GM18858 (cell line): ENCODE data around the gene IKZF1.

Source experiments
- ATAC-seq: cut with Tn5 transposase; IDR thresholded peaks from one replicate; pipeline ENCODE4 v1.9.1; 2021; ENCODE audit not compliant: unreplicated experiment

Gene IKZF1

DNA sequence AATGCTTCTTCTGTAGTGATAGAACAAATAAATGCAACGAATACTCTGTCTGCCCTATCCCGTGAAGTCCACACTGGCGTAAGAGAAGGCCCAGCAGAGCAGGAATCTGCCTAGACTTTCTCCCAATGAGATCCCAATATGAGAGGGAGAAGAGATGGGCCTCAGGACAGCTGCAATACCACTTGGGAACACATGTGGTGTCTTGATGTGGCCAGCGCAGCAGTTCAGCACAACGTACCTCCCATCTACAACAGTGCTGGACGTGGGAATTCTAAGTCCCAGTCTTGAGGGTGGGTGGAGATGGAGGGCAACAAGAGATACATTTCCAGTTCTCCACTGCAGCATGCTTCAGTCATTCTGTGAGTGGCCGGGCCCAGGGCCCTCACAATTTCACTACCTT, 99.9 kb downstream of the IKZF1 start:
- ATAC-seq, result no peak

DNA sequence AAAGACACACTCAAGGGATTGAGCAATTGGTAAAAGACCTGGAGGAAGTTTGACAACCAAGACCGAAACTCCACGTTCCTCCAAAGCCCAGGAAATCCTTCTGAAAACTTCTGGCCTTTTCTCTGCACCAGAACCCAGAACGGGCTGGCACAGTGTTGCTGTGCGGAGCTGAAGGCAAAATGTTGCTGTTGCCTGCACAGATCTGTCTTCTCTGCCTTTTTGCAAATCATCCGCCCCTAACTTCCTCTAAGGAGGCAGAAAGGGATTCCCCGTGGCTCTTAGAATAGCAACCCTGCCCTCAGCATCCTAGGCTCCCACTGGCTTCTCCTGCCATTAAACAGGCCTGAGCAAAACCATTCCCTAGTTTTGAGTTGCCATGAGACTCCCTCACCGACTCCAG, 100.7 kb downstream of the IKZF1 start:
- ATAC-seq, result no peak

DNA sequence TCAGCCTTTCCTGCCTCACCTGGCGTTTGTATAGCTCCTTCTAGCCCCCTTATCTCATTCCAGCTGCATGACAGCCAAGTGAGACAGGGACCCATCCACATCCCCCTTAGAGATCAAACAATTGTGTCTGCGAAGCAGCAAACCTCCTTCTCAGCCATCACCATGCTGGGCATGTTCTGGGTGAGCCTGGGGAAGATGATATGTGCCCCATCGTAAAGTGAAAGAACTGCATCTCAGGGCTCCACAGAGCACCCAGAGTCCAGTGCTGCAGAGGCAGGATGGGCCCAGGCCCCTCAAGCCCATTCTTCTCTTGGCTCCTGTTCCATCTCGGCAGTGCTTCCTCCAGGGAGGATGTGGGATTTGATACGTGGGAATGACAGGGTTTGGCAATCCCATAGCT, 102.4 kb downstream of the IKZF1 start:
- ATAC-seq, result no peak

DNA sequence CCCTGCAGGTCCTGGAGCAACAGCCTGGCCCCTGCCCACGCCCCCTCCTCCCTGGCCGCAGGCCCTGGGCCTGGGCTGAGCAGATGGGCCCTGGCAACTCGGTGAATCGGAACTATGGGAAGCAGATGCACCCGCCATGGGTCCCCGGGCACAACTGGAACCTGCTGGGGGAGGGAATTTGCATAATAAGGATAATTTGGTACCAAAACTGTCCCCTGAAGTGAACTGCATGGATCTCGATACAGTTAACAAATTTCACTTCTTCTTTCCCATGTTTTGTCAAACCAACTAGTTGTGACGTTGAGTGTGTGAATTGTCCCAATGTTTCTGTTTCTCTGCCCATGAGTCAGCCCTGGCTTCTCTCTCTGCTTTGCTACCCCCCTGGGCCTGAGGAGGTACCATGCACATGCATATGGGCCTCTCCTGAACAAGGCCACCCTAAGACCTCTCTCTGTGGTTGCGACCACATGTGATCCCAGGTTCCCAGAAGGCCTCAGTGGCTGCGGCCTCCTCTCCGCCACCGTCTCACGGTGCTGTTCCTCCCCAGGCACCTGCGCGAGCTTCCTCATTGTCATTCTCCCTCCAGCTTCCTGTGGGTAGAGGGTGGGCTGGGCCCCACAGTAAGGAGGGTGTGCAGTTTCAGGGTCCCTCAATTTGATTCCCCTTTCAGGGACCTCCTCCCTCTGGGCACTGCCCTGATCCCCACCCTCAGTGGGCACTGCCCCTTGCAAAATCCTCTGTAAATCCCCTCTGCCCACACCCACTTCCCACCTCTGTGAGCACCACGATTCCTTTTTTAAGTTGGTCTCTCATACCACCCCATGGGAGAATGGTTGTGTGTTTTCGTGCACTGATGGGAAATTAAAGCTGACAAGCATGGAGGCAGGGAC, 105.6 kb downstream of the IKZF1 start:
- peak; percentile 50 for ATAC-seq

GRCh38 chr7:50411332-50411731, 106.8 kb downstream of the IKZF1 start:
- ATAC-seq, result peak; percentile 28

DNA sequence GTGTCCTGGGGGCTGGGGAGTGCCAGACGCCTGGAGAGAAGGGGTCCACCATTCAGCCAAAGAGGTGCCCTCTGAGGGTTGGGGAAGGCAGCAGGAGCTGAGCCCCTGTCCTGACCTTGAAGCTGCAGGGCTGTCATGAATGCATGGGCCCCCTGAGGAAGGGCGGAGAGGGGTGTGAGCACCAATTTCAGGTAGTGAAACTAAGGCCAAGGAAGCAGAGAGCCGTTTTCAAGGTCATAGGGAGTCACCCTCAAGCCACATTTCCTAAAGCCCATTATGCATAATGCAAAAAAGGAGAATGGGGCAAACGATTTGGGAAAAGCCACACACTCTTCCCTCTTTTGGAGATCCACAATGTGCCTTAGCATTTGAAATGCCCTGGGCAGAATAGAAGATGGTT, 108.5 kb downstream of the IKZF1 start:
- ATAC-seq, result no peak

DNA sequence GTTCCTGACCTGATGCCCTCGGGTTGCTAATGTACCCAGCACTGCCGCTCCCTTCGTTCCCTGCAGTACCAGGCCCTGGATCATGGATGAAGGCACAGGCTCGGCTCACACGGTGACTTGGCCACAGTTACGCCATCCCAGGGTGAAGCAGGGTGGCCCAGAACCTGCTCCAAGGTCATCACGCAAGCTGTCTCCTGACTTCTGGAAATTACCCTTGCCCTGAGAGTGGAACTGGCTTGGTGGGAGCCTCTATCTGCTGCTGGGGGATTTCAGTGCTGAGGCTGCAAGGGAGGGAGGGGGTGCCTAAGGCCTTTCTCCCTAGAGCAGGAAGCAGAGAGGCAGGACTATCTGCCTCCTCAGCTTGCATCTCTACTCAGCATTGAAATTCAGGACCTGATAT, 109.0 kb downstream of the IKZF1 start:
- ATAC-seq, result no peak

GRCh38 chr7:50415844-50416364, 111.4 kb downstream of the IKZF1 start:
- ATAC-seq, result no peak

DNA sequence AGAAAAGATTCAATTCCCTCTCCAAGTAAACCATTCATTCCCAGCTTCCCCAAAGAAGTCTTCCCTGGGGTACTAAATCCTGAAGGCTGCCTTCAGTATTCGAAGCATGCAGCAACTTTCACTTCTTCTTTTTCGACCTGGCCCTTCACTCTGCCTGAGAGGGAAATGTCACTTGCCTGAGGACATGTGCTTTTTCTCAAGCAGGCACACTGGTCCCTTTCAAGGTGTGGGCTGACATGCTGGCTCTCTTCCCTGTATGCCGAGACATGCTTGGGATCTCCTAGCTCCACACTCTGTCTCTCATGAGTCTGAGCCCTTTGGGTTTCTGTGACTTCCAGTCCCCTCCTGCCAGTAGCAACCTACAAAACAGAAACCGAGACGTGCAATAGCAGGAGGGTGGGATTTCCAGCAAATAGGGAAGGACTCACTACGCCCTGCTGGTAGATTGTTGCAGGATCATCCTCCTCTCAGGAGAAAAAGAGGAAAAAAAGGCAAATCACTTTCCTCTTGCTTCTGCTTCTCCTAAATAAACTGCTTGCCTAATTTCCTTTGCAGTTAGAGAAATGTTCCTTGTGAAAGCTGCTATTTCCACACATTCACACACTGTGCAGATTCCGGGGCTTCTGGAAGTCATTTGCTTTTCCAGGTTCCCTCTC, 112.1 kb downstream of the IKZF1 start:
- peak; percentile 84 for ATAC-seq

DNA sequence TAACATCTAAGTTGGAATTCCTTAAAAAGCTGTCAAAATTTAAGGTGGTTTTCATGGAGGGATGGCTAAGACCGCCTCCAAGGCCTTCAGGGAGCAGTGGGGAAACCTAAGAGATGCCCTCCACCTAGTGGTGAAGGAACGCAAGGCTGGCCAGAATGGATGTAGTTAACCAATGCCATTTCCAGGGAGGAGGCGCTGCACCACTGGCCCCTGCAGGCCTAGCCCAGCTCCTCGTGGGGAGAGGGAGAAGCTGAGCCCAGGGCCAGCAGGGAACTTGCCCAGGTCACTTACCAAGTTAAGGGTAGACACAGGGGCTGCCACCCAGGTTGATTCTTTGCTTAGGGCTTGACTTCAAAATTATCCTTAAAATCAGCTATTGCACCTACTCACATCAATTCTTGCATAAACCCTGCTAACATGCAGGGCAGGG, 113.6 kb downstream of the IKZF1 start:
- ATAC-seq, result peak; percentile 76

DNA sequence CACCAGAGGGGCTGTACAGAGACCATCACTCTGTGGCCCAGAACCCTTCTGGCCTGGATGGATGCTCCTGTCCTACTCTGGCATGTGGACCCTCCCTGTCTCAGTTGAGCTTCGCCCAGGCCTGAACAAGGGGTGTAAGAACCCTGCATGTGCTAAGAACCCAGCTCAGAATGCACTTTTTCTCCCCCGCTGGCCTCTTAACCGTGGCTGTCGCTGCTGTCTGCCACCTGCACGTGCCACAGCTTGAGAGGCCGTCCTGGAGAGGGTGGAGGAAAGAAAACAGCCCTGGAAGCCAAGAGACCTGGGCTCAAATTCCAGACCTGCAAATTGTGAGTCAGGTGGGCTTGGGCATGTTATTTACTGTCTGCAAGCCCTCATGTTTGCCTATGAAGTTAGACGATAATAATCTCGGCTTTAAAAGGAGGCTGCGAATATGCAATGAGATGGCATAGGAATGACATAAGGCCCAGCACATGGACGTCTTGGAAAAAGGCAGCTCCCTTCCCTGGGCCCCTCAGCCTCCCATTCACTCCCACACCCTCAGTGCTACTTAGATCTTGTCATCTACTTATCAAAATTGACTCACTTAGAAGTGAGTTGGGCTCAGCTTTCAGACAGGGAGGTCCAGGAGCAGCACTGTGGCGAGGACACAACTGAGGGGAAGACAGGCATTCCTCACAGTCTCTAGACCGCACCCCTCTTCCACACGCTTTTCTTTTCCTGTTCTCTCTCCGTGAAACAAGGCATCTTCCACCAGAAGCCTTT, 114.2 kb downstream of the IKZF1 start:
- no peak for ATAC-seq

GRCh38 chr7:50421043-50421442, 116.5 kb downstream of the IKZF1 start:
- ATAC-seq, result no peak

- no peak for ATAC-seq
These were observed 118.3 kb downstream of the IKZF1 start for GRCh38 chr7:50422858-50423257.

DNA sequence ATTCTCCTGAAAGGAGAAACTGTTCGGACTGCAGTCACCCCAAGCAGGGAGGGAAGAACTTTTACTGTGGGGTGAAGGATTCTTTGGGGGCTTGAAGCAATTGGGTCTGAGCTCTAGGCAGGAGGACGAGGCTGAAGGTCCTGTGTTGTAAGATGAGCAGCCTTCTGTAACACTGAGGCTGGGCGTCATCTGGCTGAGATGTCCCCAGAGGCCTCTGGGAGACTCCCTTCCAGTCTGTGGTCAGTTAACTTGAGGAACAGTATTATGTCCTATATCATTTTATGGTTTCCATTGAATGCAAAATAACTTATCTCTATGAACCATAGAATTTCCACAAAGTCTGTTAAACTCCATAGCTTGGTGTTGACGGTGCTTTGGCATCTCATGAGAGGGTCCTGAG, 119.3 kb downstream of the IKZF1 start:
- no peak for ATAC-seq

DNA sequence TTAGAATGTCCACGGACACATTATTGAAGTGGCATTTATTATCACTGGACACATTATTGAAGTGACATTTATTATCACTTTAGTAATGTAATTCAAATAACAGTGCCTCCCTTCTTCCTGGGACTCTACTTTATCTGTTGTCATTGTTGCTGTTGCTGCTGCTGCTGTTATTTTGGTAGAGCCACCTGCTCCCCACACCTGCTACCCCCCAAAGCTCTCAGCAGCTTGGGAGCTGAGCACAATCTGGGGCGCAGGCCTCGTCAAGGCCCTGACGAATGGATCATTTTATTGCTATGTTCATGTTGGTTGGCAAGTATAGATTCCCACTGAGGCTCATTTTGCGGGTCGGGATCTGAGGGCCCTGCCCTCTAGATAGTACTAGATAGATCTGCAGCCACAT, 120.8 kb downstream of the IKZF1 start:
- ATAC-seq, result no peak

GRCh38 chr7:50426280-50427045, 121.9 kb downstream of the IKZF1 start:
- ATAC-seq, result no peak

DNA sequence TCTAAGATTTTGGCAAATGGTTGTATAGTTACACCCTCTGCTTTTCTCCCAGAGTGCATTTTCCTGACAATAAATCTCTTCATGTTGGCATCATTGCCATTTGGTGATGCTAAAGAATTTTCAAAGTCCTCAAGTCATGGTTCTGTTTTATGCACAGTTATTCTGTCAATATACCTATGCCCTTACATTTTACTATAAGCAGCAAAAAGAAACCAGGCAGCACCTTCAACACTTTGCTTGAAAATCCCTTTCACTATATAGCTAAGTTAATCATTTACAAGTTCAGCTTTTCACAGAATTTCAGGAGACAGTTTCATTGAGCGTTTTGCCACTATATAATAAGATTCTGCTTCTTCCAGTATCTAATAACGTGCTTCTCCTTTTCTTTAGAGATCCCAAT, 123.0 kb downstream of the IKZF1 start:
- ATAC-seq, result no peak

DNA sequence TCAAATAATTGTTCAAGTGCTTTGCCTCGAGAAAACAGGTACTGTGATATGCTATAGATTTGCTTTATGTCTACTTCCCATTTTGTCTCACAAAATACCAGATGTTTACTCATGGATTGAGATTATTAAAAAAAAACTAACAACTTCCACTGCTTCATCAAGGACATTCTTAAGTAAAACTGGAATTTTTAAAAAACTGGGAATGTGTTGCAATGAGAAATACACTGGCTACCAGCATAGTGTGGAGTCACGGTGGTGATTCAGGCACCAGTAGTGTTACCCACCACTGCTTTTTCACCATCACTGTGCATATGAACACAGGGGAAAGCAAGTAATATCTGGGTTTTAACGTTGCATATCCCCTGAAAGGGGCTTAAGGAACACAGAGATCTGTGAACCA, 124.4 kb downstream of the IKZF1 start:
- no peak for ATAC-seq

GRCh38 chr7:50431316-50431715, 126.8 kb downstream of the IKZF1 start:
- ATAC-seq, result no peak

- ATAC-seq, result no peak
These were observed 127.3 kb downstream of the IKZF1 start for GRCh38 chr7:50431722-50432305.
